ENCODE data around the gene LSM4.
A peak's percentile ranks its signal among the peaks of the same experiment; 100 is the strongest.

The LSM4 gene

GRCh38 chr19:18308948-18309325 is 13.9 kb downstream of the LSM4 start:
- Histone ChIP-seq H3K4me3 (no peak overlapping the region), H3K9me3 (no peaks in the 10 kb centered on the region), H3K36me3 (peaks cover 0 to 64% (median 32%) of the 10 kb centered on the region in 3 donors), H3K4me1 (peaks cover 15 to 59% (median 46%) of the 10 kb centered on the region in 4 donors), H3K27me3 (no peaks in the 10 kb centered on the region), H3K27ac (peak overlapping the region; percentile 97 to 100)
- no peak for DNase-seq
- TF ChIP-seq, protein P1, sequence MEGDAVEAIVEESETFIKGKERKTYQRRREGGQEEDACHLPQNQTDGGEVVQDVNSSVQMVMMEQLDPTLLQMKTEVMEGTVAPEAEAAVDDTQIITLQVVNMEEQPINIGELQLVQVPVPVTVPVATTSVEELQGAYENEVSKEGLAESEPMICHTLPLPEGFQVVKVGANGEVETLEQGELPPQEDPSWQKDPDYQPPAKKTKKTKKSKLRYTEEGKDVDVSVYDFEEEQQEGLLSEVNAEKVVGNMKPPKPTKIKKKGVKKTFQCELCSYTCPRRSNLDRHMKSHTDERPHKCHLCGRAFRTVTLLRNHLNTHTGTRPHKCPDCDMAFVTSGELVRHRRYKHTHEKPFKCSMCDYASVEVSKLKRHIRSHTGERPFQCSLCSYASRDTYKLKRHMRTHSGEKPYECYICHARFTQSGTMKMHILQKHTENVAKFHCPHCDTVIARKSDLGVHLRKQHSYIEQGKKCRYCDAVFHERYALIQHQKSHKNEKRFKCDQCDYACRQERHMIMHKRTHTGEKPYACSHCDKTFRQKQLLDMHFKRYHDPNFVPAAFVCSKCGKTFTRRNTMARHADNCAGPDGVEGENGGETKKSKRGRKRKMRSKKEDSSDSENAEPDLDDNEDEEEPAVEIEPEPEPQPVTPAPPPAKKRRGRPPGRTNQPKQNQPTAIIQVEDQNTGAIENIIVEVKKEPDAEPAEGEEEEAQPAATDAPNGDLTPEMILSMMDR (IDR thresholded peaks at IDR 0.05), result no peak
- intact Hi-C loops (cut with DNase I; ENCODE audit: low total_unique reads), result no loop called here

- Histone ChIP-seq H3K27ac (peak overlapping the region; percentile 97 to 100), H3K27me3 (no peaks in the 10 kb centered on the region), H3K4me1 (peaks cover 15 to 59% (median 53%) of the 10 kb centered on the region in 4 donors), H3K9me3 (no peaks in the 10 kb centered on the region), H3K36me3 (peaks cover 0 to 58% (median 32%) of the 10 kb centered on the region in 3 donors), H3K4me3 (no peak overlapping the region)
- peak in 1 of 2 donors; percentile 72 for DNase-seq
- TF ChIP-seq, protein P1 (IDR thresholded peaks at IDR 0.05), result no peak
- intact Hi-C loops (cut with DNase I; ENCODE audit: low total_unique reads), result no loop called here
Measured at GRCh38 chr19:18308051-18308947, 14.6 kb downstream of the LSM4 start.

- Histone ChIP-seq H3K9me3 (no peaks in the 10 kb centered on the region), H3K4me3 (peak overlapping the region; percentile 32 to 34), H3K27ac (peak overlapping the region; percentile 97 to 100), H3K27me3 (no peaks in the 10 kb centered on the region), H3K36me3 (peaks cover 0 to 52% (median 29%) of the 10 kb centered on the region in 3 donors), H3K4me1 (peaks cover 15 to 68% (median 62%) of the 10 kb centered on the region in 4 donors)
- intact Hi-C loops (cut with DNase I; ENCODE audit: low total_unique reads), result no loop called here
- TF ChIP-seq, protein P1 (IDR thresholded peaks at IDR 0.05), result peak; percentile 24 to 29
- DNase-seq, result peak in 1 of 2 donors; percentile 68
Measured at GRCh38 chr19:18307271-18307681, 15.6 kb downstream of the LSM4 start.

DNA sequence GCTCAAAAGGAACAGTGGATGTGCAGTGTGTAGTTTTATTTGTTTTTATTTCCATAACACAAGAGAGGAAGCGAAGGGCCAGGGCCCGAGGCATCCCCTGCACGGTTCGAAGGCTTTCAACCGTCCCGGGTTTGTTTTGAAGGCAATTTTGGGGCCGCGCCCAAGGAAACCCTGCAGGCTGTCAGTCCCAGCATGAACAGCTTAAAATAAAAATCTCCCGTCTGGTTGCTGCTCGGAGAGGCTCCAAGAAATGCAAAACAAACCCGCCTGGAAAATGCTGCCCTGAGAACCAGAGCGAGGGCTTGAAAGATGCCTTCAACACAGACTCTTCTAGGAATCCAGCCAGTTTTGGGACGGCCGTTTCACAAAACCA is 16.0 kb downstream of the LSM4 start:
- peaks cover 0 to 48% (median 25%) of the 10 kb centered on the region in 3 donors for H3K36me3 ChIP-seq
- H3K27me3 ChIP-seq, result no peaks in the 10 kb centered on the region
- H3K27ac ChIP-seq, result peak overlapping the region; percentile 97 to 100
- DNase-seq, result peak in 1 of 2 donors; percentile 90
- intact Hi-C loops (cut with DNase I; ENCODE audit: low total_unique reads), result no loop called here
- H3K4me1 ChIP-seq, result peaks cover 15 to 71% (median 66%) of the 10 kb centered on the region in 4 donors
- H3K9me3 ChIP-seq, result no peaks in the 10 kb centered on the region
- TF ChIP-seq, protein P1 (IDR thresholded peaks at IDR 0.05), result no peak
- peak overlapping the region; percentile 32 to 34 for H3K4me3 ChIP-seq

DNA sequence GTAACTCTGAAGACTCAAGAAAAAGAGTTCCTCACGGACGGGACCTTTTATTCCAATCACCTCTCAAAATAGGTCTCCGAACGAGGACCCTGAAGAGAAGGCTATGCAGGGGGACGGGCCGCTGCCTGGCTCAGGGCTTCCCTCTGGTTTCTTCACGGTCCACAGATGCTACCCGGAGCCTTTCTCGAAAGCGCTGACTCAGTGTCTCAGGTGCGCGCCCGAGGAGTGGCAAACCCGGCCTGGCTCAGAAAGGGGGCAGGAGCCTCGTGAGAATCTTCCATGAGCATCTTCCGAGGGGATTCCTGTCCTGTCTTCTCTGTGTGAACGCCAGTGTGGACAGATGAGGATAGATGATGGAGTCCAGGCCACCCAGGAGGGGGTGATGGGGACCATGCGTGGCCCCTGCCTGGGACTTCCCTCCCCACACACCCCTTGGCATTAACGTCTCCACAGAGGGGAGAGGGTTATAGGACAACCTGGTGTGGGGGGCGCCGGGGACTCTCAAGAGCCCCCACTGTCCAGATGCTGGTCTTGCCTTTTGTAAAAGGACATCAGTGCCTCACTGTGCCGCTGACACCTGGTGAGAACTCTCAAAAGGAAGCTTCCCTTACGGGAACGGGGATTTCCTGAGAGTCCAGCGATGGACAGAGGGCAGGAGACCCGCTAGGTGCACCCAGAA is 16.5 kb downstream of the LSM4 start:
- H3K27ac ChIP-seq, result peak overlapping the region; percentile 97 to 100
- TF ChIP-seq, protein P1 (IDR thresholded peaks at IDR 0.05), result no peak
- no peak for DNase-seq

More for the DNA sequence above, 16.5 kb downstream of the LSM4 start:
- no peaks in the 10 kb centered on the region for H3K27me3 ChIP-seq
- peaks cover 15 to 76% (median 71%) of the 10 kb centered on the region in 4 donors for H3K4me1 ChIP-seq
- intact Hi-C loops (cut with DNase I; ENCODE audit: low total_unique reads), result no loop called here
- H3K9me3 ChIP-seq, result no peaks in the 10 kb centered on the region
- peaks cover 0 to 43% (median 21%) of the 10 kb centered on the region in 3 donors for H3K36me3 ChIP-seq
- H3K4me3 ChIP-seq, result peak overlapping the region; percentile 32 to 34
